HTR-8/SVneo (cell line): ENCODE measurements around the gene MEIOSIN.
"Not testable (repeated sequence)": the region's sequence is repeated elsewhere in the genome, so short reads cannot be mapped to it uniquely, and the experiment has no call there.

Experiments used
- DNase-seq: peaks from one replicate; pipeline ENCODE4 v3.0.0; 2011; ENCODE audit warnings: low spot score, mixed read lengths; ENCODE audit not compliant: insufficient read length
- FAIRE-seq: peaks from 2 replicates; lab custom pipeline; 2011; peaks lifted over from hg19 to GRCh38; lab: Jason Lieb, UNC

MEIOSIN gene

DNA sequence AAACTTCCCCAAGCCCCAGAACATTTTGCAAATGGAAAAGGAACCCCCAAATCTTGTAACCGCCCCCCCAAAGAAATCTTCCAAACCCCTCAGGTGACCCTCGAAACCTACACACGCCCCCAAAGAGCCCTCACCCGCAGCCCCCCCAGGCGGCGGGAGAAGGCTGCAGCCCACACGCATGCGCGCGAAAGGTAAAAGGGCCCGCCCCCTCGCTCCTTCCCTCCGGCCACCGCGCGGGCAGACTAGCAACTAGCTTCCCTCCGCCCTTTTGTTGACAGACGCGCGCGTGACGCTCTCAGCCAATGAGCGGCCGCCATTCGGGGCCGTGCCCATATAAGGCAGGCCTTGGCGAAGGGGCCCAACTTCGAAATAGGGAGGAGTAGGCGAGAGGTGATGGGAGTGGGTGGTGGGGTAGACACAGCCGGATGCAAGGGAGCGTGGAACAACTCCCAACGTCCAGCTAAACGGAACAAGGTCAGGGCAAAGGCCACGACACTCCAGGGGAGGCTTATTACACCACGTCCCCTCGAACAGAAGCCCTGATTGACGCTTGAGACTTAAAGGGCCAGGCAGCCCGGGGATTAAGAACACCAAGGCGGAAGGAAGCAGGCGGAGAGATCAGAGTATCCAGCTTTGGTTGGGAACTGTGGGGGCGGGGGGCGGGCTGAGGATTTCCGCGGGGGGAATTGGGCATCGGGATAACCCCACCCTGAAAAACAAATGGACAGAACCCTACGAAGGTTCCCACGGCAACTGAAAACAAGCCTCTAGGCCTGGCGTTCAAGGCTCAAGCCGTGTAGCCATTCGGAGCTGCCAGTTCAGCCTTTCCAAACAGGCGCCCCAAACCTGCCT is 15.9 kb upstream of the MEIOSIN start:
- peak; percentile 97 for DNase-seq
- peak; percentile 98 for FAIRE-seq

DNA sequence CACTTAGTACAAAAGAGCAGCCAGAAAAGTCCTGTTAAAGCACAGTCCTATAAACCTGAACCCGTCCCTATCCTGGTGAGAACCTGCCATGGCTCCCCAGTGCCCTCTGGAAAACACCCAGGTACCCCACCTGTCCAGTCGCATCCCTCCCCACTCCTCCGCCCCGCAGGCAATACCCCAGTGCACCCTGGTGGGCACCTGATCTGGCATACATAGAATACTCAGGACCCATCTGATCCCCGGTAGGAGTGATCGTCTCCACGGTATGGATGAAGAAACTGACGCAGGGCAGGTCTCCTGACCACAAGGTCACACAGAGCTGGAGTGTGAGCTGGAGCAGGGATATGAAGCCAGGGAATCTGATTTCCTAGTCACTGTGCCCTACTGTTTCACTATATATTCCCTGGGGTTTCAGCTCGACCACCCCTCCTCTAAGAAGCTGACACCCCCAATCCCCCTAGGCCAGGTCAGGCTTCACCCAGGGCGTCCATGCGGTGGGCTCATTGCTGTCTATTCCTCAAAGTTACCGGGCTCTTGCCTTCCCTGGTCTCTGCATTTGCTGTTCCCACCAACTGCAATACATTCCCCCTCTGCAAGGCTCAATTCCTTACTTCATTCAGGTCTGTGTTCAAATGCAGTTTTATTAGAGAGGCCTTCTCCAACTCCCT is 15.1 kb upstream of the MEIOSIN start:
- FAIRE-seq: no peak
- no peak for DNase-seq

- not testable (repeated sequence) for FAIRE-seq
Observed at GRCh38 chr19:45720065-45720464, 13.2 kb upstream of the MEIOSIN start.

GRCh38 chr19:45728683-45729082 is 4.6 kb upstream of the MEIOSIN start:
- FAIRE-seq, DNase-seq: not testable (repeated sequence)

More at GRCh38 chr19:45720065-45720464, 13.2 kb upstream of the MEIOSIN start:
- not testable (repeated sequence) for DNase-seq

DNA sequence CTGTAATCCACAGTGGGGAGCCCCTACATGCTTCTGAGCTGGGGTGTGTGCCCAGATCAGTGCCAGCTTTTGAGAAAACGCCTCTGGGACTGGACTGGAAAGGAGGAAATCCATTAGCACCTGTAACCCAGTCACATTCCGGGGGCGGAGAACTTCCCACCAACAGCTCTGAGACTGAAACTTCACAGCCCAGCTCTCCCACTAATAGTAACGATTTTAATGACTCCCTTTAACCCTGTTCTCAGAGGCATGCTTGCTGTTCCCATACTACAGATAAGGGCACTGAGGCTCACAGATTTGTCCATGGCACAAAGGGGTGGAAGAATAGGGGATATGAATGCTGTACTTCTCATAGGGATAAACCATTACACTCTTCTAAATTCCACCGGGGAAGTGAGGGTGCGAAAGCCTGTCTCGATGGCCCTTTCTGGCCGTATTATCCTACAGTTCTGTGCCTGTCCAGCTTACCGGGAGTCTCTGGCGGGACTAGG is 3.4 kb upstream of the MEIOSIN start:
- DNase-seq: no peak
- FAIRE-seq: no peak

GRCh38 chr19:45730368-45731288 is 2.6 kb upstream of the MEIOSIN start, which contains the start of gene FBXO46:
Gene FBXO46 (minus strand): TSS chr19:45730896. CDS start chr19:45713495, 17,401 bp downstream.
- FAIRE-seq (peak; percentile 92), DNase-seq (peak; percentile 98)

DNA sequence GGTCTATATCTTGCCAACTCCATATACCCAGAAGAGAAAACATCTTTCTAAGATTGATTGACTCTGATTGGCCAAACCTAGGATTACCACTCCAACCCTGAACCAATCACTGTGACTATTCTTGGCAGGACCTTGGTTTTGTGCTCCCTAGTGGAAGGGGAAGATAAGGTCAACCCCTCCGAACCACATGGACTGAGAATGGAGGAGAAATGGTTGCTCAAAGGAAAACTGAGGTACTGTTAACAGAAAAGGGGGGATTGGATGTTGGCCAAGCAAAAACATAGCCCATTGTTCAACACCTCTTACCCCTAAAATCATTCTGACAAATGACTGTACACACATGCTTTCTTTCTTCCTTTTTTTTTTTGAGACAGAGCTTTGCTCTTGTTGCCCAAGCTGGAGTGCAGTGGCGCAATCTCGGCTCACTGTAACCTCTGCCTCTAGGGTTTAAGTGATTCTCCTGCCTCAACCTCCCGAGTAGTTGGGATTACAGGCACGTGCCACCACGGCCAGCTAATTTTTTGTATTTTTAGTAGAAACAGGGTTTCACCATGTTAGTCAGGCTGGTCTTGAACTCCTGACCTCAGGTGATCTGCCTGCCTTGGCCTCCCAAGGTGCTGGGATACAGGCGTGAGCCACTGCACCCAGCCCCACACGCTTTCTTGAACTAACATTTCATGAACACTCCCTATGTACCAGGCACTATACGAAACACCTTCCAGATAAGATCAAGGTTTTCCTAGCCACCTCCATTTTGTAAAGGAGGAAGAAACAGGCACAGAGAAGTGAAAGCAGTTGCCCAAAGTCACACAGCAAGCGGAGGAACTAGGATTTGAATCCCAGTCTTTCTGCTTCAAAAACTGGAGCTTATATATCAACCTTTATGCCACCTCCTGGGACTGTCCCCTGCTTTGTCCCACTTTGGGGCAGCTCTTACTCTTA is 6.5 kb downstream of the MEIOSIN start:
- DNase-seq (no peak), FAIRE-seq (no peak)

DNA sequence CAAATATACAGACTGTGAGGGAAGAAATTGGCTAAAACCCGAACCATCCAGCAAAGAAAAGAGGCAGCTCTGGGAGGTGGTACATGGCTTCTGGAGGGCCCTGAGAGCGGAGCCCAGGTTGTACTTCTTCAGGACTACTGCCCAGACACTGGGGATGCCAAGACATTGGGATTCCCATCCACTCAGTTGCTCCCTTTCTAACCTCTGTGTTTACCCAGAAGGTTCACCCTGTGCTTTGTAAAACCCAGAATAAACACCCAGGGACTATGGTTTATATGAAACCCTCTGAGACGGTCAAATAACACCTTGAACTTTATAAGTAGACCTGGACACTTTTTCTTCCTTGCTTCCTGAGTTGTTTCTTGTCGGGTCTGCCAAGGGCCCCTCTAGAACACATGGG is 9.7 kb downstream of the MEIOSIN start:
- FAIRE-seq: no peak
- no peak for DNase-seq

- DNase-seq (no peak), FAIRE-seq (no peak)
Observed at GRCh38 chr19:45745606-45746005, 12.4 kb downstream of the MEIOSIN start.

DNA sequence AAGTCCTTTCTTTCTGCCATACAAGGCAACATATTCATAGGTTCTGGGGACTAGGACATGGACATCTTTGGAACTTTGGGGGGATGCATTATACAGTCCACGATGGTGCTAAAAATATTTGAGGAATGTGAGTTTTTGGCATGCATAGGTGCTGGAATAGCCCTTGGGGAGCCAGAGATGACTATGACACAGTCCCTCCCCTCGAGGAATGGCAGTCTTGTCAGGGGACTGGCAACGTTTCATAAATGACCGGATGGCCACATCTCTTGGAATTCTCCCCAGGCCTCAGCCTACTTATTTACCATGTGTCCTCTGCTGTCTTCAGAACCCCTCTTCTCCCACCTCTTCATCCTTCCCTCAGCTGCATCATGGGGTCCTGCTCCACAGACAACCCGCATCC is 13.6 kb downstream of the MEIOSIN start:
- DNase-seq (no peak), FAIRE-seq (no peak)

DNA sequence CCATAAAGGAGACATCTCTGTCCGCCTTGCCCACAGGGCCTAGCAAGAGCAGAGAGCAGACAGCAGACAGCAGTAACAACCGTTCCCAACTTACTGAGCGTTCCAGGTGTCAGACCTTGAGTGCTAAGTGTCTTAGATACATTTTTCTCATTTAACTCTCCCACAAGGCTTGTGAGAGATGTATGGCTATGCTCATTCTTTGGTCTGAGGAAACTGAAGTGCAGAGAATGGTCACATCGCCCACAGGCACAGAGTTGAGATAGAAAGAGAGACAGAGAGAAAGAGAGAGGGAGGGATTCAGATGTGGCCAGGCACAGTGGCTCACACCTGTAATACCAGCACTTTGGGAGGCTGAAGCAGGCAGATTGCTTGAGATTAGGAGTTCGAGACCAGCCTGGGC is 14.3 kb downstream of the MEIOSIN start:
- no peak for DNase-seq

GRCh38 chr19:45751483-45751882 is 18.2 kb downstream of the MEIOSIN start:
- DNase-seq, FAIRE-seq: not testable (repeated sequence)

More for the DNA sequence above, 14.3 kb downstream of the MEIOSIN start:
- no peak for FAIRE-seq

- no peak for DNase-seq
- FAIRE-seq: no peak
Observed at GRCh38 chr19:45752639-45753038, 19.4 kb downstream of the MEIOSIN start.

DNA sequence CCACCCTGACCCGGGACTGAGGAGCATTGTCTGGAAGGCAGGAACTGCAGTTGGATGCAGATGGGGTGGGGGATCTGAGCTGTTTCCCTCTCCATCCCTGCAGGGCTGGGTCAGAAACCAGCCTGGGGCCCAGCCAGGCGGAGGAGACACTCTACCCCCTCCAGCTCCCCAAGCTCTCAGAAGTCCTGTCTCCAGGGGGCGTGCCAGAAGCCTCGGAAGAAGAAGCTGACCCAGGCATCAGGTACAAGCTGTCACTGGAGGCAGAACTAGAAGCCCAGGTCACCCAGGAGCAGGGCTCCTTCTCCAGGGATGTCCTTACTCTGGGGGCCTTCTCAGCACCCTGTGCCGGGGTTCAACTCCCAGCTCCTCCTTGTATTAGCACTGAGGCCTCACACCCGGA is 20.3 kb downstream of the MEIOSIN start:
- DNase-seq (no peak), FAIRE-seq (no peak)

- FAIRE-seq (no peak), DNase-seq (no peak)
Observed at GRCh38 chr19:45754323-45754722, 21.1 kb downstream of the MEIOSIN start.

DNA sequence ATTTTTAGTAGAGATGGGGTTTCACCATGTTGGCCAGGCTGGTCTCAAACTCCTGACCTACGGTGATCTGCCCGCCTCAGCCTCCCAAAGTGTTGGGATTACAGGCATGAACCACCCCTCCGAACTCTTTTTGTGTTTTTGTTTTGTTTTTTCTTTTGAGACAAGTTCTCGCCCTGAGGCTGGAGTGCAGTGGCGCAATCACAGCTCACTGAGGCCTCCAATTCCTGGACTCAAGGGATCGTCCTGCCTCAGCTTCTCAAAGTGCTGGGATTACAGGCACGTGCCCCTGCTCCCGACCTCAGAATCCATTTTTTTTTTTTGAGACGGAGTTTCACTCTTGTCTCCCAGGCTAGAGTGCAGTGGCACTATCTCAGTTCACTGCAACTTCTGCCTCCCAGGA is 24.5 kb downstream of the MEIOSIN start:
- no peak for DNase-seq
- no peak for FAIRE-seq

DNA sequence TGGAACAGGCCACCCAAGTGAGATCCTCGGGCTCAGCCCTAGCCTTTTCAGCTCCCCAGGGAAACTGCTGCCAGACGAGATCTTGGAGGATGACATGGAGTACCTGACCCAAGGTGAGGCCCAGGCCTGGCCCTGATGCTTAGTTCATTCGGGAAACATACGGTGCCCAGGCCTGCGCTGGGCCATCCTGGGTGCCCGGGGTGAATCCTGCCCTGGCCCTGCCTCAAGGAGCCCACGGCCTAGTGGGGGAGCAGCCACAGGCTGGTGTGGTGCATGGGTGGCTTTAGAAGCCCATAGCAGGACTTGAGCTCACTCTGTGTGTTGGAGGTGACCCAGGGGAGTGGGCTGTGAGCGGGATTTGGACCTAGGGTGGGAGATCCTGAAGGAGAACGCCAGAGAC is 25.7 kb downstream of the MEIOSIN start:
- DNase-seq: no peak
- FAIRE-seq: no peak

DNA sequence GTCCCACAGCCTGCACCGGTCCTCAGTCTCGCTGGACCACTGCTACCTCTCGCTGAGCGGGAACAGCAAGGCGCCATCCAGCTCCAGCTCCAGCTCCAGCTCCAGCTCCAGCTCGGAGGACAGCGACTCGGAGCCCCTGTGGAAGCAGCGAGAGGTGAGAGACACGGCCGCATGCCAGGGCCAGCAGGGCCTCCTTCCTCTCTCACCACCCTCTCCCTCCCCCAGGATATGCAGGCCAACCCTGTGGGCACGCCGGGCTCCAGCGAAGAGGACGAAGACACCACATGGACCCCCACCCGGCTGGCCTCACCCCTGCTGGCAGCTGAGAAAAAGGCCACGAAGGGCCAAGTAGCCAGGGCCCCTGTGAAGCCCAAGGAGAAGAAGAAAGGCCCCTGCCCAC is 28.5 kb downstream of the MEIOSIN start:
- FAIRE-seq (no peak), DNase-seq (no peak)
